Measurements from ENCODE around the gene GLRX. TPM values are rescaled to one million over a fixed set of nuclear protein-coding genes. Genes with fewer than 3 reads are reported as not detected.
"Not testable (repeated sequence)": the region's sequence is repeated elsewhere in the genome, so short reads cannot be mapped to it uniquely, and the experiment has no call there.

Gene GLRX
- total RNA-seq, 2 experiments from 2014 or later, result 33.2 to 34.0 TPM

DNA sequence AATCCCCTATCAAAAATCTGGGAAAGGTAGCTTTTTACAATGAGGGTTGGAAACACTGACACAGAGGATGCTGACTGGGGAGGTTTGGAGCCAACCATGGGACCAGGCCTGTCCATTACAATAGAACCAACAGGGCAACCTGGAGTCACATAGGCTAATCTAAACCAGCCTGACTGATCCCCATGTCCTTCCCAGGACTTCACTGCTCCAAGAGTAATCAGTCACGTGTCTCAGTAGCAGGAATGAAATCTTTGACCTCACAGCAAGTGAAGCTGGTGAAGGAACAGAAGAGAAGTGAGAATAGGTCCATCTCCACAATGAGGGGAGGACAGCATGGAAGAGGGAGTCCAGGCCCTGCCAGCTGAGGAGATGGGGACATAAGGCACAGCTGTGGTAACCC lies 16.0 kb upstream of the GLRX start:
- Mint-ChIP-seq H3K36me3 (no peaks in the 10 kb centered on the region), H3K4me1 (ENCODE audit: low read depth) (peaks cover 54% of the 10 kb centered on the region), H3K27ac (no peak overlapping the region), H3K4me3 (no peak overlapping the region), H3K27me3 (no peaks in the 10 kb centered on the region), H3K9me3 (no peaks in the 10 kb centered on the region)
- POLR2A ChIA-PET, result interaction anchor here (1.3 kb wide), 1 partner anchor 16 kb away, joined by 6 read pairs; the partner anchor contains the start of gene GLRX
- CTCF ChIA-PET, result interaction anchor here (1.2 to 2.3 kb wide), 3 partner anchors 30 to 174 kb away, joined by 3 to 17 read pairs (median 3); no protein-coding TSS in a partner anchor
- intact Hi-C loops (cut with micrococcal nuclease), result no loop called here
- DNase-seq, result no peak

DNA sequence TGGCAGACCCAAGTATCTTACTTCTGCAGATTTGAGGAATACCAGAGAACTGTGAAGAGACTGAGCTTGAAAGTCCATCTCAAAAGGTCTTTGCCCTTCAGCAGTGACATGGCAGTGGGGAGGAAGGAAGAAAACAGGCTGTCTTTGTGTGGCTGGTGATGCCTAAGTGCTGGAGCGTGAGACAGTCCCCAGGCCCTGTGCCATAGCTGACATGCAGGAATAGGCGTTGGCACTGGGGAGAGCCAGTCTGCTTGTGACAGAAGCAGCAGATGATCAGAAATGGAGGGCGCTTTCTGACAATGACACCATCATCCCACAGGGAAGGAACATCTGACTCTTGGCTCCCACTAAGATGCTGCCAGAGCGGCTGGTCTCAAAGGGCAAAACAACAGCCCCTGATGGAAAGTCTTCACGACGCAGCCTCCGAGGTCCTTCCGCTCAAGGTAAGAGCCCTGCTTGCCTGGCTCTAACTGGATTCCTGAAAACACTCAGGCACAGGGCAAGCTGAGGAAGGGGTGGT lies 15.5 kb upstream of the GLRX start:
- no peak overlapping the region for H3K27ac Mint-ChIP-seq
- H3K27me3 Mint-ChIP-seq, result no peaks in the 10 kb centered on the region

DNA sequence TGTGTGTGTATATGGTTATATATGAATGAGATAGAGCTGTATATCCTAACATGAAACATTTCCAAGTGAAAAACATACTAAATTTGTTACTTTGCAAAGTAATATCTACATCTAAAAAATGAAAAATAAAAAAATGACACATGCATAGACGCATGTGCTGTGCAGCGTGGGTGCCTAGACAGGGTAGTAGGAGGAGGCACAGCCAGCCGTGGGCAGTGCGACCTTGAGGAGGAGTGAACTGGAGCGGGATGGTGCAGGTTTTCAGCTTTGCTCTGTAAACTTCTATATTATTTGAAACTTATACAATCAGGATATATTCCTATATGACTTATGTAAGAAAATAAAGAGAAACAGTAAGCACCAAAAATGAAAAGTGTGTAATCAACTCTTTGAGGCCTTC lies 15.0 kb upstream of the GLRX start:
- Mint-ChIP-seq H3K9me3 (no peaks in the 10 kb centered on the region), H3K4me3 (no peak overlapping the region), H3K4me1 (ENCODE audit: low read depth) (peaks cover 50% of the 10 kb centered on the region), H3K27me3 (no peaks in the 10 kb centered on the region), H3K27ac (no peak overlapping the region), H3K36me3 (no peaks in the 10 kb centered on the region)
- POLR2A ChIA-PET, result interaction anchor here (1.2 to 1.6 kb wide), 2 partner anchors 15 to 19 kb away, joined by 3 to 7 read pairs; partner anchors contain the start of gene GLRX
- CTCF ChIA-PET, result interaction anchor here (1.0 to 2.3 kb wide), 6 partner anchors 9 to 192 kb away, joined by 3 to 17 read pairs (median 4); no protein-coding TSS in a partner anchor
- DNase-seq, result no peak
- intact Hi-C loops (cut with micrococcal nuclease), result no loop called here

More for the DNA sequence above, 15.5 kb upstream of the GLRX start:
- no peaks in the 10 kb centered on the region for H3K36me3 Mint-ChIP-seq
- intact Hi-C loops (cut with micrococcal nuclease), result no loop called here
- no peak for DNase-seq
- H3K9me3 Mint-ChIP-seq, result no peaks in the 10 kb centered on the region
- no peak overlapping the region for H3K4me3 Mint-ChIP-seq
- ChIA-PET POLR2A (interaction anchor here (1.6 kb wide), 1 partner anchor 16 kb away, joined by 7 read pairs; the partner anchor contains the start of gene GLRX), CTCF (interaction anchor here (1.0 to 2.3 kb wide), 6 partner anchors 9 to 193 kb away, joined by 3 to 17 read pairs (median 4); no protein-coding TSS in a partner anchor)
- peaks cover 51% of the 10 kb centered on the region for H3K4me1 Mint-ChIP-seq (ENCODE audit: low read depth)

GRCh38 chr5:95836971-95837370 lies 14.4 kb upstream of the GLRX start:
- ChIA-PET POLR2A (interaction anchor here (1.2 to 1.6 kb wide), 2 partner anchors 14 to 19 kb away, joined by 3 to 7 read pairs; partner anchors contain the start of gene GLRX), CTCF (interaction anchor here (0.7 to 3.1 kb wide), 5 partner anchors 10 to 192 kb away, joined by 3 to 30 read pairs (median 5); no protein-coding TSS in a partner anchor)
- H3K9me3 Mint-ChIP-seq; intact Hi-C loops (cut with micrococcal nuclease); H3K36me3 Mint-ChIP-seq; DNase-seq; H3K27me3 Mint-ChIP-seq; H3K4me3 Mint-ChIP-seq: not testable (repeated sequence)
- peak overlapping the region; percentile 91 for H3K27ac Mint-ChIP-seq
- H3K4me1 Mint-ChIP-seq (ENCODE audit: low read depth), result peaks cover 49% of the 10 kb centered on the region

DNA sequence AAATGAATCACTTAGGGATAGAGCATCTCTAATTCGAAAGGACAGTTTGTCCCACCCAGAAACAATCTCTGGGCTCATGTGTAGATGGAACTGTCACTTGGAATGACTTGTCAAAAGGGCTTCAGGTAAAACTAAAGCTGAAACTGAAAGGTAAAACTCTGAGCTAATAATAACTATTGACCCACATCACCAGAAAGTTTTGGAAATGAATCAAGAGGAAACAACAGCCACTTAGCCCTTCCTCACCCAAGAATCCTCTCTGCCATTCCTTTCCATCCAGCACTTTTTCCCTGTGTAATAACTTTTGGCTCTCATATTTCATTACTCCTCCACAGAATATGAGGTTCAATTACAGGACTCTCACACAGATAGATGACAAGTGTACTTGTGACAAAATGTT lies 14.0 kb upstream of the GLRX start:
- intact Hi-C loops (cut with micrococcal nuclease), result no loop called here
- ChIA-PET POLR2A (interaction anchor here (1.2 to 1.6 kb wide), 2 partner anchors 14 to 18 kb away, joined by 3 to 7 read pairs; partner anchors contain the start of gene GLRX), CTCF (interaction anchor here (0.7 to 3.1 kb wide), 5 partner anchors 10 to 192 kb away, joined by 3 to 30 read pairs (median 7); no protein-coding TSS in a partner anchor)
- Mint-ChIP-seq H3K4me3 (no peak overlapping the region), H3K9me3 (no peaks in the 10 kb centered on the region), H3K36me3 (no peaks in the 10 kb centered on the region), H3K27me3 (no peaks in the 10 kb centered on the region), H3K27ac (peak overlapping the region; percentile 91), H3K4me1 (ENCODE audit: low read depth) (peaks cover 50% of the 10 kb centered on the region)
- DNase-seq, result no peak

GRCh38 chr5:95835682-95836385 lies 13.3 kb upstream of the GLRX start:
- H3K27ac Mint-ChIP-seq, result peak overlapping the region; percentile 91
- H3K36me3 Mint-ChIP-seq, result no peaks in the 10 kb centered on the region
- no peaks in the 10 kb centered on the region for H3K9me3 Mint-ChIP-seq
- no peak for DNase-seq
- ChIA-PET POLR2A (interaction anchor here (1.2 kb wide), 1 partner anchor 28 kb away, joined by 3 read pairs; no protein-coding TSS in a partner anchor), CTCF (interaction anchor here (0.6 to 3.1 kb wide), 5 partner anchors 11 to 54 kb away, joined by 3 to 30 read pairs (median 7); no protein-coding TSS in a partner anchor)
- H3K4me1 Mint-ChIP-seq (ENCODE audit: low read depth), result peaks cover 50% of the 10 kb centered on the region
- H3K4me3 Mint-ChIP-seq, result peak overlapping the region; percentile 75
- H3K27me3 Mint-ChIP-seq, result no peaks in the 10 kb centered on the region
- intact Hi-C loops (cut with micrococcal nuclease), result loop anchor here (1.0 to 2.0 kb wide), 3 partner anchors 7 to 189 kb away; partner anchors contain the start of gene RFESD

DNA sequence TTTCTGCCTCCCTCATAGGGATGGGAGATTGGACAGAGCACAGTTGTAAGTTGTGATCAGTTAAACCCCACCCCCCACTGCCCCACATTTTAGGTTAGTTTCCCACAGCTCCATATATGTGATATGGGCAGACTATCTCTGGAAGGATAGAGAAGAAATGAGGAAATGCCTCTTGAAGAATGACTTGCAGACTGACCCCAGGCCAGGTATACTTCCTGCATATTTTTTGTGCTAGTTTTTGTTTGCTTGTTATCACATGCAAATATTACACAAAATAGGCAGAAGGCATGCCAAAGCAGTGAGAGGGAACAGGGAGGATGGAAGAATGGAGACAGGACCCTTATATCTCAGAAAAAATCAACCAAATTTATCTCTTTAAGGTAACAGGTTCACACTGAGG lies 10.1 kb upstream of the GLRX start:
- Mint-ChIP-seq H3K9me3 (no peaks in the 10 kb centered on the region), H3K4me3 (no peak overlapping the region), H3K27me3 (no peaks in the 10 kb centered on the region), H3K36me3 (no peaks in the 10 kb centered on the region), H3K4me1 (ENCODE audit: low read depth) (peaks cover 48% of the 10 kb centered on the region), H3K27ac (no peak overlapping the region)
- DNase-seq, result no peak
- intact Hi-C loops (cut with micrococcal nuclease), result no loop called here
- ChIA-PET POLR2A (no interaction called here), CTCF (interaction anchor here (0.8 to 3.0 kb wide), 3 partner anchors 14 to 51 kb away, joined by 3 to 18 read pairs (median 3); no protein-coding TSS in a partner anchor)

DNA sequence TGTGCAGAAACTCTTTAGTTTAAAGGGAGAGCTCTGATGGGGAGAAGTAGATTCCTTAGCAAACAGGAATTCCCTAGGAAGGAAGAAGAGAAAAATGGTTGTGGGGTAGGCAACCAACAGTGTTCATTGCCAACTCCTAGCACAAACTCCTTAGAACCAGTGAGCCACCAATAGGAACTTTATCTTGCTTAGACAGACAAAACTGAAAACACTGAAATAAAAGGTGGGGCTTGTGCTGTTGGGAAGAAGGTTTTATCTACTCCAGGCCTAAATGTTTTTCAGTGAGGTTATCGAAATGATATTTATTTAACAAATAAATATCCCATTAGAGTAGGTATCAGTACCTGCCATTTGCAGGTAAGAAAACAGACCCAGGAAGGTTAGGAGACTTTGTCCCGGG lies 7.7 kb upstream of the GLRX start:
- H3K27me3 Mint-ChIP-seq, result no peaks in the 10 kb centered on the region
- intact Hi-C loops (cut with micrococcal nuclease), result no loop called here
- H3K4me3 Mint-ChIP-seq, result no peak overlapping the region
- POLR2A ChIA-PET, result no interaction called here
- no peak for DNase-seq
- no peak overlapping the region for H3K27ac Mint-ChIP-seq
- no peaks in the 10 kb centered on the region for H3K9me3 Mint-ChIP-seq
- CTCF ChIA-PET, result interaction anchor here (3.0 kb wide), 1 partner anchor 49 kb away, joined by 18 read pairs; no protein-coding TSS in a partner anchor
- H3K4me1 Mint-ChIP-seq (ENCODE audit: low read depth), result peaks cover 38% of the 10 kb centered on the region
- no peaks in the 10 kb centered on the region for H3K36me3 Mint-ChIP-seq

GRCh38 chr5:95827892-95828246 lies 5.3 kb upstream of the GLRX start:
- no peak overlapping the region for H3K27ac Mint-ChIP-seq
- no peaks in the 10 kb centered on the region for H3K36me3 Mint-ChIP-seq
- intact Hi-C loops (cut with micrococcal nuclease), result no loop called here

GRCh38 chr5:95826949-95827891 lies 4.7 kb upstream of the GLRX start:
- DNase-seq, result no peak
- no peak overlapping the region for H3K27ac Mint-ChIP-seq
- H3K9me3 Mint-ChIP-seq, result no peaks in the 10 kb centered on the region
- CTCF ChIA-PET, result interaction anchor here (1.2 to 1.5 kb wide), 2 partner anchors 8 to 46 kb away, joined by 3 to 6 read pairs; no protein-coding TSS in a partner anchor
- no peak overlapping the region for H3K4me3 Mint-ChIP-seq
- H3K27me3 Mint-ChIP-seq, result no peaks in the 10 kb centered on the region
- peaks cover 45% of the 10 kb centered on the region for H3K4me1 Mint-ChIP-seq (ENCODE audit: low read depth)
- no peaks in the 10 kb centered on the region for H3K36me3 Mint-ChIP-seq
- intact Hi-C loops (cut with micrococcal nuclease), result no loop called here
- POLR2A ChIA-PET, result no interaction called here

More at GRCh38 chr5:95827892-95828246, 5.3 kb upstream of the GLRX start:
- Mint-ChIP-seq H3K9me3 (no peaks in the 10 kb centered on the region), H3K4me1 (ENCODE audit: low read depth) (peaks cover 46% of the 10 kb centered on the region), H3K27me3 (no peaks in the 10 kb centered on the region), H3K4me3 (no peak overlapping the region)
- ChIA-PET CTCF (interaction anchor here (1.2 to 1.5 kb wide), 3 partner anchors 9 to 47 kb away, joined by 3 to 6 read pairs (median 3); no protein-coding TSS in a partner anchor), POLR2A (no interaction called here)
- no peak for DNase-seq

DNA sequence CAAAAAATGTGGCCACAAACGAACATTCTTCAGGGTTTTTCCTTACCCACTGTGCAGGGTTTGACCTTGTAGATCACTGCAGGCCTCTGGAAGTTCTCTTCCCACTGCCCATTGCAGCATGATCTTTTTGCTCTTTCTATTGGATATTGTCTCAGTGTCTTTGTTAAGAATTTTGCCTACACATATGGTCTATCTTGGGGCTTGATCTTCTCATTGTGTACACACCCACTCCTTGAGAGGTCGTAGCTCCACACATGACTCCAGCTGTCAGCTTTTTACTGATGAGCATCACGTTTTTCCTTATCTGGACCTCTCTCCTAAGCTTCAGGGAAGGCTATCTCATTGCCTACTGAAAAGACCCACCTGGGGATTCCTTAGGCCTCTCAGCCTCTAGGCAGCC lies 3.0 kb upstream of the GLRX start:
- Mint-ChIP-seq H3K9me3 (no peaks in the 10 kb centered on the region), H3K4me3 (no peak overlapping the region), H3K27ac (peak overlapping the region; percentile 0), H3K4me1 (ENCODE audit: low read depth) (peaks cover 46% of the 10 kb centered on the region), H3K27me3 (no peaks in the 10 kb centered on the region), H3K36me3 (no peaks in the 10 kb centered on the region)
- no peak for DNase-seq
- ChIA-PET POLR2A (interaction anchor here (3.3 kb wide), 1 partner anchor 9 kb away, joined by 22 read pairs; no protein-coding TSS in a partner anchor), CTCF (interaction anchor here (8.4 kb wide), 1 partner anchor 44 kb away, joined by 63 read pairs; no protein-coding TSS in a partner anchor)
- intact Hi-C loops (cut with micrococcal nuclease), result no loop called here
